B cell (primary cell): ENCODE data around the gene KRT14. TPM values are rescaled to one million over a fixed set of nuclear protein-coding genes. Genes with fewer than 3 reads are reported as not detected.
"Not testable (repeated sequence)": the region's sequence is repeated elsewhere in the genome, so short reads cannot be mapped to it uniquely, and the experiment has no call there.

Source experiments
- ATAC-seq: fragments of 200-7000 bp; cut with Tn5 transposase; one replicate; pipeline ENCODE4 v1.10.0; 2021; ENCODE audit warnings: low read depth, mild to moderate bottlenecking, moderate number of reproducible peaks, moderate library complexity
- CTCF ChIA-PET: fragments of 350-600 bp; sonication (Branson Sonifier 250); formaldehyde crosslinking; loops from one replicate; lab custom pipeline; 2021; ENCODE audit warnings: antibody characterized with exemption, inconsistent platforms; lab: Charles Lee
- POLR2A ChIA-PET: fragments of 350-600 bp; sonication (Branson Sonifier 250); formaldehyde crosslinking; loops from one replicate; lab custom pipeline; 2021; ENCODE audit warnings: antibody characterized with exemption; lab: Charles Lee
- DNase-seq: peaks from one replicate; pipeline ENCODE4 v3.0.0; 2013
- H2AFZ ChIP-seq: 2 replicates; pipeline ENCODE4 v1.6.1; 2012; ENCODE audit warnings: mild to moderate bottlenecking, low read depth, low read length; ENCODE audit not compliant: insufficient read depth, poor library complexity, severe bottlenecking
- H3K27ac ChIP-seq, 2 donors: 1 replicate in 1 of 2; 2 replicates in 1 of 2; pipeline ENCODE4 v1.5.1; 2012 to 2013; ENCODE audit warnings: low read length in 2 of 2, mild to moderate bottlenecking in 2 of 2, moderate library complexity in 1 of 2
- H3K27me3 ChIP-seq, 4 experiments: fragments of 200-600 bp in 1 of 4; sonication (generic) in 1 of 4; replicated peaks in 1 of 4; 1 replicate in 2 of 4; 2 replicates in 2 of 4; pipeline versions ENCODE4 v1.6.1 to v1.7.0; 2013 to 2016; ENCODE audit warnings: low read length in 3 of 4, mild to moderate bottlenecking in 2 of 4, mixed read lengths in 1 of 4, moderate library complexity in 1 of 4; ENCODE audit not compliant: insufficient read depth in 4 of 4, control insufficient read depth in 3 of 4; ENCODE audit errors: control extremely low read depth in 1 of 4
- H3K36me3 ChIP-seq, 2 experiments: replicated peaks in 1 of 2; 1 replicate in 1 of 2; 2 replicates in 1 of 2; pipeline versions ENCODE4 v1.6.1 to v1.7.1; 2013; ENCODE audit warnings: low read length in 1 of 2; ENCODE audit not compliant: insufficient read depth in 2 of 2, control insufficient read depth in 1 of 2; ENCODE audit errors: control extremely low read depth in 1 of 2, extremely low read depth in 1 of 2
- H3K4me1 ChIP-seq, 2 donors: fragments of 200-600 bp in 1 of 2; sonication (generic) in 1 of 2; 1 replicate in 1 of 2; 2 replicates in 1 of 2; pipeline versions ENCODE4 v1.5.1 to v1.6.1; 2013 to 2017; ENCODE audit warnings: low read length in 2 of 2; ENCODE audit not compliant: control insufficient read depth in 2 of 2, insufficient read depth in 2 of 2
- H3K4me2 ChIP-seq: replicated peaks from 2 replicates; pipeline ENCODE3; 2012; ENCODE audit warnings: mild to moderate bottlenecking, low read depth, low read length; ENCODE audit not compliant: poor library complexity, severe bottlenecking
- H3K4me3 ChIP-seq, 5 experiments: fragments of 200-600 bp in 1 of 5; sonication (generic) in 1 of 5; 1 replicate in 3 of 5; 2 replicates in 2 of 5; pipeline versions ENCODE4 v1.5.1 to v1.7.0; 2011 to 2016; ENCODE audit warnings: low read length in 4 of 5, mild to moderate bottlenecking in 4 of 5, low read depth in 2 of 5, control low read depth in 1 of 5, moderate library complexity in 1 of 5; ENCODE audit not compliant: insufficient read depth in 1 of 5; ENCODE audit errors: control extremely low read depth in 1 of 5, extremely low read depth in 1 of 5
- H3K79me2 ChIP-seq: fragments of 200-600 bp; sonication (generic); one replicate; pipeline ENCODE4 v1.6.0; 2016; ENCODE audit warnings: low read length; ENCODE audit not compliant: control insufficient read depth, insufficient read depth
- H3K9ac ChIP-seq: fragments of 200-600 bp; sonication (generic); 2 replicates; pipeline ENCODE4 v1.6.1; 2017; ENCODE audit warnings: mild to moderate bottlenecking, low read length, moderate library complexity
- H3K9me3 ChIP-seq, 3 donors: one replicate each; pipeline versions ENCODE4 v1.6.1 to v1.7.1; 2013; ENCODE audit warnings: low read length in 2 of 3; ENCODE audit not compliant: control insufficient read depth in 2 of 3, insufficient read depth in 1 of 3; ENCODE audit errors: control extremely low read depth in 1 of 3
- H4K20me1 ChIP-seq: 2 replicates; pipeline ENCODE4 v1.6.0; 2012; ENCODE audit warnings: mild to moderate bottlenecking, low read length; ENCODE audit not compliant: insufficient read depth, control insufficient read depth, poor library complexity, severe bottlenecking
- H3K27ac Mint-ChIP-seq: one replicate; pipeline ENCODE4 v1.8.0; 2021; ENCODE audit warnings: mixed read lengths
- H3K27me3 Mint-ChIP-seq: one replicate; pipeline ENCODE4 v1.8.0; 2021; ENCODE audit warnings: mixed read lengths
- H3K4me1 Mint-ChIP-seq: one replicate; pipeline ENCODE4 v1.8.0; 2021; ENCODE audit warnings: mixed read lengths
- H3K4me3 Mint-ChIP-seq: one replicate; pipeline ENCODE4 v1.8.0; 2021; ENCODE audit warnings: mixed read lengths
- H3K9me3 Mint-ChIP-seq: one replicate; pipeline ENCODE4 v1.8.0; 2022; ENCODE audit warnings: mixed read lengths; ENCODE audit not compliant: insufficient read depth
- EZH2 ChIP-seq: IDR thresholded peaks from 2 replicates; pipeline ENCODE4 v1.6.1; 2012; ENCODE audit warnings: borderline replicate concordance, low read depth, mild to moderate bottlenecking, moderate library complexity, low read length; ENCODE audit not compliant: insufficient read depth, poor library complexity, severe bottlenecking
- WGBS: methylation state at CpG from one replicate; pipeline ENCODE4 v1.1.5; 2013; ENCODE audit warnings: missing lambda C conversion rate; ENCODE audit not compliant: insufficient coverage; 5-methylcytosine and 5-hydroxymethylcytosine counted together
- intact Hi-C: fragments of 100-400 bp; cut with micrococcal nuclease; formaldehyde crosslinking; loops from one replicate; pipeline ENCODE4 v1.10.0; 2022
- polyA plus RNA-seq: library from polyadenylated mRNA; depleted of rRNA; stranded (reverse); fragments of >200 nt; gene quantifications from 2 replicates; pipeline ENCODE4 v1.2.3, GENCODE V29; 2012
- total RNA-seq, 2 donors: library from RNA; stranded (reverse); fragments of 120-200 nt in 1 of 2; gene quantifications; 1 replicate in 1 of 2; 2 replicates in 1 of 2; pipeline versions ENCODE4 v1.2.3 to v1.2.4, GENCODE V29; 2013 to 2022
- TF ChIP-seq, protein P1 (sequence below): fragments of 200-600 bp; IDR thresholded peaks from one replicate; pipeline ENCODE4 v1.8.0; 2022; ENCODE audit warnings: antibody characterized with exemption, mild to moderate bottlenecking

The KRT14 gene
- total and polyA plus RNA-seq, 2 donors (not counting 1 experiment from before 2014, with no cell fraction given): not detected

GRCh38 chr17:41629316-41629715 is 42.6 kb upstream of the KRT14 start:
- no peaks in the 10 kb centered on the region for H3K27me3 ChIP-seq
- H3K9me3 ChIP-seq: no peaks in the 10 kb centered on the region
- DNase-seq: no peak
- no peaks in the 10 kb centered on the region for H3K79me2 ChIP-seq
- H3K36me3 ChIP-seq: no peaks in the 10 kb centered on the region
- no peak for TF ChIP-seq EZH2
- TF ChIP-seq, protein P1, sequence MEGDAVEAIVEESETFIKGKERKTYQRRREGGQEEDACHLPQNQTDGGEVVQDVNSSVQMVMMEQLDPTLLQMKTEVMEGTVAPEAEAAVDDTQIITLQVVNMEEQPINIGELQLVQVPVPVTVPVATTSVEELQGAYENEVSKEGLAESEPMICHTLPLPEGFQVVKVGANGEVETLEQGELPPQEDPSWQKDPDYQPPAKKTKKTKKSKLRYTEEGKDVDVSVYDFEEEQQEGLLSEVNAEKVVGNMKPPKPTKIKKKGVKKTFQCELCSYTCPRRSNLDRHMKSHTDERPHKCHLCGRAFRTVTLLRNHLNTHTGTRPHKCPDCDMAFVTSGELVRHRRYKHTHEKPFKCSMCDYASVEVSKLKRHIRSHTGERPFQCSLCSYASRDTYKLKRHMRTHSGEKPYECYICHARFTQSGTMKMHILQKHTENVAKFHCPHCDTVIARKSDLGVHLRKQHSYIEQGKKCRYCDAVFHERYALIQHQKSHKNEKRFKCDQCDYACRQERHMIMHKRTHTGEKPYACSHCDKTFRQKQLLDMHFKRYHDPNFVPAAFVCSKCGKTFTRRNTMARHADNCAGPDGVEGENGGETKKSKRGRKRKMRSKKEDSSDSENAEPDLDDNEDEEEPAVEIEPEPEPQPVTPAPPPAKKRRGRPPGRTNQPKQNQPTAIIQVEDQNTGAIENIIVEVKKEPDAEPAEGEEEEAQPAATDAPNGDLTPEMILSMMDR: no peak
- no peak overlapping the region for H3K9ac ChIP-seq
- ChIA-PET POLR2A (no interaction called here), CTCF (no interaction called here)
- Mint-ChIP-seq H3K27ac (no peak overlapping the region), H3K4me3 (no peak overlapping the region), H3K9me3 (no peaks in the 10 kb centered on the region), H3K4me1 (no peaks in the 10 kb centered on the region), H3K27me3 (peaks cover 15% of the 10 kb centered on the region)
- intact Hi-C loops: no loop called here
- H2AFZ ChIP-seq: no peak overlapping the region
- H3K4me3 ChIP-seq: no peak overlapping the region
- 71% methylated on average over 9 of the region's 10 CpGs for WGBS
- H4K20me1 ChIP-seq: no peaks in the 10 kb centered on the region
- no peak overlapping the region for H3K4me2 ChIP-seq
- no peak overlapping the region for H3K27ac ChIP-seq
- no peak for ATAC-seq
- H3K4me1 ChIP-seq: no peaks in the 10 kb centered on the region

DNA sequence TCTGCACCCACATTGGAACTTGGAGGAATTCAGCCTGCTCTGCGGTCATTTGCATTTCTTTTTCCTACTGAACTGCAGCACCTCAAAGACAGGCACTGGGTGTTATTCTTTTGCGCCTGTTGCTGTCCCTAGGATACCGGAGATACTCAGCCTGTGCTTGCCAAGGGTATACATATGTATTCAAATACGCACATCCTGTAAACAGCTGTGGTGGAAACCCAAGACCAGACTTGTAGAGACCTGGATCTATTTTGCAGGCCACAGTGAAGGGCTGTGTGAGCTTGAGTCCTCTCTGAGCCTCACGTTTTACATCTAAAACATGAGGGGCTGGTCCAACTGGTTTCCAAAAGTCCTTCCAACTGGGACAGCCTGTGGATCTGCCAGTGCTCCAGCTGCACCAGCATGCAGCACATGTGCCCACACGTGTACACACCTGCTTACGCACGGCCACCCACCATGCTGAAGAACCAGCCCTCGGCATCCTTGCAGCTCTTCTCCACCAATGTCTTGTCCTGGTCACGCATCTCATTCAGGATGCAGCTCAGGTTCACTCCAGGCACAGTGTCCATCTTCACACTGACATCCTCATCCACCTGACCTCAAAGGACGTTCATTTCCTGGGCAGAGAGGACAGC is 42.0 kb upstream of the KRT14 start:
- H3K9ac ChIP-seq, DNase-seq, H3K4me2 ChIP-seq, H3K27ac Mint-ChIP-seq, H3K9me3 ChIP-seq, H4K20me1 ChIP-seq, POLR2A ChIA-PET, H3K27ac ChIP-seq, CTCF ChIA-PET, H3K4me1 ChIP-seq, intact Hi-C loops, H3K4me1 Mint-ChIP-seq, H3K4me3 Mint-ChIP-seq, H3K27me3 ChIP-seq, H3K9me3 Mint-ChIP-seq, H3K36me3 ChIP-seq, ATAC-seq, H3K4me3 ChIP-seq, H2AFZ ChIP-seq, H3K79me2 ChIP-seq: not testable (repeated sequence)
- peaks cover 15% of the 10 kb centered on the region for H3K27me3 Mint-ChIP-seq
- 93% methylated on average over 8 of the region's 11 CpGs for WGBS

DNA sequence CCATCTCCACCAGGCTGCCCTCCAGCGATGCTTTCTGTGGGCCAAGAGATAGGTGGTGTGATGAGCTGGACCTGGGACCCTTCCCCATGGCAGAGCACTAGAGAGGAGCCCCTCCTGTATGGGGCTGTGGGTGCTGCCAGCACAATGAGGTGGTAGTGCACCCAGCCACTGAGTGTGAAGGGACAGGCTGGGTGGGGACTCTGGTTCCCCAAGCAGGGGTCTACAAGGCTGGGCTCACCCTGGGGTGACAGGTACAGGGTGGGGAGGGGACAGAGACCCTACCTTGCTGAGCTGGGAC is 41.3 kb upstream of the KRT14 start:
- ATAC-seq, POLR2A ChIA-PET, H3K4me3 ChIP-seq, H3K9me3 Mint-ChIP-seq, H3K4me1 ChIP-seq, H4K20me1 ChIP-seq, H3K79me2 ChIP-seq, H3K27ac Mint-ChIP-seq, H3K4me3 Mint-ChIP-seq, H3K27ac ChIP-seq, H3K4me2 ChIP-seq, H3K9me3 ChIP-seq, H3K27me3 ChIP-seq, H3K36me3 ChIP-seq, DNase-seq, intact Hi-C loops, H2AFZ ChIP-seq, CTCF ChIA-PET, H3K4me1 Mint-ChIP-seq, H3K9ac ChIP-seq: not testable (repeated sequence)
- peaks cover 15% of the 10 kb centered on the region for H3K27me3 Mint-ChIP-seq
- no CpG with 5 or more reads among the region's 1 CpG for WGBS
